HCT116 (cell line): Measurements from ENCODE around the gene IL21. TPM values are rescaled to one million over a fixed set of nuclear protein-coding genes. Genes with fewer than 3 reads are reported as not detected.

ENCODE experiments used
- ATAC-seq: fragments of 200-7000 bp; cut with Tn5 transposase; 2 replicates; pipeline ENCODE4 v1.9.1; 2020; ENCODE audit warnings: mild to moderate bottlenecking, moderate library complexity
- BruUV-seq: library from RNA; stranded (reverse); fragments of 400-500 nt; replicated peaks from 2 replicates; lab custom pipeline; 2021; lab: Mats Ljungman, UMichigan
- CTCF ChIA-PET: fragments of 300-600 bp; sonication (Branson Sonifier 250); formaldehyde crosslinking; loops from one replicate; lab custom pipeline; 2021; ENCODE audit warnings: antibody characterized with exemption; lab: Charles Lee
- POLR2A ChIA-PET: fragments of 300-600, 350-600 bp; sonication (Branson Sonifier 250); formaldehyde crosslinking; loops from one replicate; lab custom pipeline; 2021; ENCODE audit warnings: antibody characterized with exemption; lab: Charles Lee
- RAD21 ChIA-PET, 2 experiments: fragments of 300-600 bp; sonication (Branson Sonifier 250); formaldehyde crosslinking; loops; one replicate each; lab custom pipeline; 2023; ENCODE audit warnings: low total read pairs in 2 of 2; ENCODE audit not compliant: uncharacterized antibody in 2 of 2, unreplicated experiment in 2 of 2, low non-redundant PET in 1 of 2; lab: Charles Lee
- DNase-seq: peaks from one replicate; pipeline ENCODE4 v3.0.0-alpha.2; 2010; ENCODE audit warnings: low read depth, low spot score
- H2AFZ ChIP-seq: fragments of 200-600 bp; shearing (Covaris generic), sonication (generic); 2 replicates; pipeline ENCODE4 v1.6.1; 2017; ENCODE audit warnings: low read depth, mixed run types, mixed read lengths, antibody characterized with exemption, low read length; ENCODE audit not compliant: poor library complexity, severe bottlenecking
- H3K27ac ChIP-seq: 2 replicates; pipeline ENCODE4 v1.5.1; 2012; ENCODE audit warnings: low read depth, low read length
- H3K27me3 ChIP-seq: fragments of 200-600 bp; sonication (generic); 2 replicates; pipeline ENCODE4 v1.6.1; 2016; ENCODE audit warnings: mixed run types, low read length, mixed read lengths; ENCODE audit not compliant: insufficient read depth
- H3K36me3 ChIP-seq, 2 experiments: fragments of 200-500 bp in 1 of 2; fragments of 200-600 bp in 1 of 2; sonication (Bioruptor generic) in 1 of 2; sonication (generic) in 1 of 2; 2 replicates each; pipeline versions ENCODE4 v1.5.1 to v1.6.1; 2014 to 2016; ENCODE audit warnings: low read length in 2 of 2, inconsistent platforms in 1 of 2, mixed read lengths in 1 of 2, mixed run types in 1 of 2; ENCODE audit not compliant: insufficient read depth in 2 of 2, control insufficient read depth in 1 of 2
- H3K4me1 ChIP-seq, 2 experiments: fragments of 200-600 bp in 1 of 2; sonication (generic) in 1 of 2; 2 replicates each; pipeline versions ENCODE4 v1.5.1 to v1.6.1; 2012 to 2017; ENCODE audit warnings: low read length in 2 of 2, inconsistent platforms in 1 of 2, mild to moderate bottlenecking in 1 of 2, mixed read lengths in 1 of 2, mixed run types in 1 of 2, moderate library complexity in 1 of 2; ENCODE audit not compliant: insufficient read depth in 2 of 2, control insufficient read depth in 1 of 2
- H3K4me2 ChIP-seq: fragments of 200-600 bp; sonication (generic); 2 replicates; pipeline ENCODE4 v1.6.1; 2017; ENCODE audit warnings: mixed run types, low read length, mixed read lengths
- H3K4me3 ChIP-seq, 2 experiments: fragments of 200-600 bp in 1 of 2; sonication (generic) in 1 of 2; replicated peaks in 1 of 2; 2 replicates each; pipeline ENCODE4 v1.5.1; 2011 to 2016; ENCODE audit warnings: low read length in 2 of 2, control low read depth in 1 of 2, low read depth in 1 of 2, mild to moderate bottlenecking in 1 of 2, mixed read lengths in 1 of 2, mixed run types in 1 of 2
- H3K79me2 ChIP-seq: fragments of 200-600 bp; sonication (generic); 2 replicates; pipeline ENCODE4 v1.6.1; 2017; ENCODE audit warnings: mild to moderate bottlenecking, mixed run types, low read length, moderate library complexity, mixed read lengths; ENCODE audit not compliant: insufficient read depth
- H3K9ac ChIP-seq: fragments of 200-600 bp; sonication (generic); 2 replicates; pipeline ENCODE4 v1.6.1; 2016; ENCODE audit warnings: low read length, mixed read lengths
- H3K9me2 ChIP-seq: fragments of 200-600 bp; sonication (generic), shearing (Covaris generic); 2 replicates; pipeline ENCODE4 v1.6.1; 2017; ENCODE audit warnings: mixed run types, mild to moderate bottlenecking, moderate library complexity; ENCODE audit not compliant: insufficient read depth
- H3K9me3 ChIP-seq, 2 experiments: fragments of 200-500 bp in 1 of 2; fragments of 200-600 bp in 1 of 2; sonication (Bioruptor generic) in 1 of 2; sonication (generic) in 1 of 2; 2 replicates each; pipeline ENCODE4 v1.6.1; 2014 to 2017; ENCODE audit warnings: low read length in 2 of 2, mixed read lengths in 2 of 2, inconsistent platforms in 1 of 2, low read depth in 1 of 2, mild to moderate bottlenecking in 1 of 2, mixed run types in 1 of 2, moderate library complexity in 1 of 2; ENCODE audit not compliant: control insufficient read depth in 1 of 2, insufficient read depth in 1 of 2
- H4K20me1 ChIP-seq: fragments of 200-600 bp; sonication (generic), shearing (Covaris generic); 2 replicates; pipeline ENCODE4 v1.6.1; 2017; ENCODE audit warnings: mixed run types, mild to moderate bottlenecking, moderate library complexity; ENCODE audit not compliant: insufficient read depth
- CEBPB ChIP-seq: IDR thresholded peaks from 2 replicates; pipeline ENCODE4 v1.6.1; 2012; ENCODE audit warnings: low read depth
- EGR1 ChIP-seq: IDR thresholded peaks from 2 replicates; pipeline ENCODE4 v1.6.1; 2012; ENCODE audit warnings: low read depth
- ELF1 ChIP-seq: IDR thresholded peaks from 2 replicates; pipeline ENCODE4 v1.6.1; 2012; ENCODE audit warnings: low read depth, borderline replicate concordance
- EZH2 ChIP-seq: fragments of 200-600 bp; sonication (generic); IDR thresholded peaks from 2 replicates; pipeline ENCODE4 v1.6.1; 2017; ENCODE audit warnings: antibody characterized with exemption, mixed run types
- EZH2phosphoT487 ChIP-seq: fragments of 200-600 bp; IDR thresholded peaks from 2 replicates; pipeline ENCODE4 v1.6.1; 2018; ENCODE audit warnings: antibody characterized with exemption, borderline replicate concordance
- JUND ChIP-seq: IDR thresholded peaks from 2 replicates; pipeline ENCODE4 v1.6.1; 2012
- POLR2A ChIP-seq: IDR thresholded peaks from 2 replicates; pipeline ENCODE4 v1.7.0; 2011; ENCODE audit warnings: borderline replicate concordance; ENCODE audit not compliant: insufficient read depth, insufficient read length; ENCODE audit errors: extremely low read depth
- POLR2AphosphoS5 ChIP-seq: IDR thresholded peaks from 2 replicates; pipeline ENCODE4 v1.6.1; 2011; ENCODE audit warnings: mild to moderate bottlenecking, low read depth, low read length, moderate library complexity
- RAD21 ChIP-seq: IDR thresholded peaks from 2 replicates; pipeline ENCODE4 v1.6.1; 2012; ENCODE audit warnings: low read depth, mild to moderate bottlenecking
- SIN3A ChIP-seq: IDR thresholded peaks from 2 replicates; pipeline ENCODE4 v1.6.1; 2012; ENCODE audit warnings: low read depth
- SP1 ChIP-seq: IDR thresholded peaks from 2 replicates; pipeline ENCODE4 v1.6.1; 2012; ENCODE audit warnings: low read depth
- TCF7L2 ChIP-seq: IDR thresholded peaks from 2 replicates; pipeline ENCODE4 v1.7.0; 2011; ENCODE audit warnings: borderline replicate concordance, inconsistent platforms; ENCODE audit not compliant: insufficient read depth, insufficient read length; ENCODE audit errors: extremely low read depth
- ZFX ChIP-seq: fragments of 450-650 bp; IDR thresholded peaks from 2 replicates; pipeline ENCODE4 v1.6.1; 2017
- ZNF274 ChIP-seq: fragments of 200-500 bp; sonication (Bioruptor generic); IDR thresholded peaks from 2 replicates; pipeline ENCODE4 v1.6.1; 2014; ENCODE audit warnings: mild to moderate bottlenecking, low read depth, low read length, inconsistent platforms
- intact Hi-C: fragments of 100-400 bp; cut with micrococcal nuclease; formaldehyde crosslinking; loops from 2 replicates; pipeline ENCODE4 v1.10.0; 2022
- total RNA-seq: library from RNA; stranded (reverse); gene quantifications from one replicate; pipeline ENCODE4 v1.2.1, GENCODE V29; 2021; ENCODE audit not compliant: unreplicated experiment
- TF ChIP-seq, protein P1 (sequence below): IDR thresholded peaks from 2 replicates; pipeline ENCODE4 v1.6.1; 2011; ENCODE audit warnings: mild to moderate bottlenecking, low read length, moderate library complexity; ENCODE audit not compliant: insufficient replicate concordance; ENCODE audit errors: extremely low read depth
- TF ChIP-seq, protein P2 (sequence below): IDR thresholded peaks from 2 replicates; pipeline ENCODE4 v1.6.1; 2012
- TF ChIP-seq, protein P3 (sequence below), 3 experiments: fragments of 200-600 bp in 1 of 3; sonication (generic) in 1 of 3; IDR thresholded peaks in 2 of 3; conservative IDR thresholded peaks in 1 of 3; 2 replicates each; pipeline ENCODE4 v1.5.1; 2012 to 2017; ENCODE audit warnings: low read depth in 2 of 3, low read length in 2 of 3, antibody characterized with exemption in 1 of 3, borderline replicate concordance in 1 of 3, control low read depth in 1 of 3, mild to moderate bottlenecking in 1 of 3, mixed read lengths in 1 of 3, mixed run types in 1 of 3, moderate library complexity in 1 of 3; ENCODE audit not compliant: insufficient read depth in 1 of 3
- TF ChIP-seq, protein P4 (sequence below): IDR thresholded peaks from 2 replicates; pipeline ENCODE4 v1.6.1; 2012

The IL21 gene
- total RNA-seq, 1 experiment from 2014 or later, result 0.12 TPM

GRCh38 chr4:122591196-122591595 lies 29.7 kb downstream of the IL21 start (continued):
- TF ChIP-seq, protein P1, sequence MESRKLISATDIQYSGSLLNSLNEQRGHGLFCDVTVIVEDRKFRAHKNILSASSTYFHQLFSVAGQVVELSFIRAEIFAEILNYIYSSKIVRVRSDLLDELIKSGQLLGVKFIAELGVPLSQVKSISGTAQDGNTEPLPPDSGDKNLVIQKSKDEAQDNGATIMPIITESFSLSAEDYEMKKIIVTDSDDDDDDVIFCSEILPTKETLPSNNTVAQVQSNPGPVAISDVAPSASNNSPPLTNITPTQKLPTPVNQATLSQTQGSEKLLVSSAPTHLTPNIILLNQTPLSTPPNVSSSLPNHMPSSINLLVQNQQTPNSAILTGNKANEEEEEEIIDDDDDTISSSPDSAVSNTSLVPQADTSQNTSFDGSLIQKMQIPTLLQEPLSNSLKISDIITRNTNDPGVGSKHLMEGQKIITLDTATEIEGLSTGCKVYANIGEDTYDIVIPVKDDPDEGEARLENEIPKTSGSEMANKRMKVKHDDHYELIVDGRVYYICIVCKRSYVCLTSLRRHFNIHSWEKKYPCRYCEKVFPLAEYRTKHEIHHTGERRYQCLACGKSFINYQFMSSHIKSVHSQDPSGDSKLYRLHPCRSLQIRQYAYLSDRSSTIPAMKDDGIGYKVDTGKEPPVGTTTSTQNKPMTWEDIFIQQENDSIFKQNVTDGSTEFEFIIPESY, result no peak
- TF ChIP-seq, protein P2, sequence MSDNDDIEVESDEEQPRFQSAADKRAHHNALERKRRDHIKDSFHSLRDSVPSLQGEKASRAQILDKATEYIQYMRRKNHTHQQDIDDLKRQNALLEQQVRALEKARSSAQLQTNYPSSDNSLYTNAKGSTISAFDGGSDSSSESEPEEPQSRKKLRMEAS, result no peak
- no peak for TF ChIP-seq JUND

DNA sequence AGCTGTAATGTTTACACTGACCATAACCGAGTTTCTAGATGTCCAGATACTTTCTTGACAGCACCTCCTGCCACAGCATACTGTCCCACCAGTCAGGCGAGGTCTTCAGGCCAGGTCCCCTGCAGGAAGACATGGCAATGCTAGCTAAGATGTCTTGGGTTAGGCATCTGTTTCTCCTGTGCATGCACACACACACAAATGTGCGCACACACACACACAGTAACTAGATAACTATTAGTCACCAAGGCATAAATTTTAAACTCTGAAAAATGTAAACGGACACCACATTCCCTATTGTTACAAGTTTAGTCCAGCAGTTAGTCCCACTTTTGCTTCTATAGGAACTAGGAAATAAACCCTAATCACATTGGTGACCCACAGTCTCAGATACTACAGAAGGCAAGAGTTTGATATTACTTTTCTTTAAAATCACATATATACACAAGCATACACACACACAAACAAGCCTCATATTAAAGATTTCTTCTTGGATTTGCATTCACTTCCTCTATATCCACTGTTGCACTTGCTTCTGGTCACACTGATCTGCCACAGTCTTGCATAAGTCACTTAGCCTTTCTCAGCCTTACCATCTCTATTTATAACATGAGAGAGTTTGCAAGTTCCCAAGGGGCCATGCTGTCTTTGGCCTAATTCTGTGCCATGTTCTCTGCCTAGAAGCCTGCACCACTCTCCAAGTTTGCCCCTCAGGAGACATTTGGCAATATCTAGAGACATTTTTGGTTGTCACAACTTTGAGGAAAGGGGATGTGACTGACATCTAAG lies 32.2 kb downstream of the IL21 start:
- Histone ChIP-seq H3K4me1 (no peaks in the 10 kb centered on the region), H3K36me3 (no peaks in the 10 kb centered on the region), H3K9me2 (no peaks in the 10 kb centered on the region), H3K9ac (no peak overlapping the region)
- RAD21 ChIA-PET, result no interaction called here
- DNase-seq, result no peak
- no peak for TF ChIP-seq EZH2phosphoT487
- TF ChIP-seq EZH2, result no peak
- TF ChIP-seq, protein P3, sequence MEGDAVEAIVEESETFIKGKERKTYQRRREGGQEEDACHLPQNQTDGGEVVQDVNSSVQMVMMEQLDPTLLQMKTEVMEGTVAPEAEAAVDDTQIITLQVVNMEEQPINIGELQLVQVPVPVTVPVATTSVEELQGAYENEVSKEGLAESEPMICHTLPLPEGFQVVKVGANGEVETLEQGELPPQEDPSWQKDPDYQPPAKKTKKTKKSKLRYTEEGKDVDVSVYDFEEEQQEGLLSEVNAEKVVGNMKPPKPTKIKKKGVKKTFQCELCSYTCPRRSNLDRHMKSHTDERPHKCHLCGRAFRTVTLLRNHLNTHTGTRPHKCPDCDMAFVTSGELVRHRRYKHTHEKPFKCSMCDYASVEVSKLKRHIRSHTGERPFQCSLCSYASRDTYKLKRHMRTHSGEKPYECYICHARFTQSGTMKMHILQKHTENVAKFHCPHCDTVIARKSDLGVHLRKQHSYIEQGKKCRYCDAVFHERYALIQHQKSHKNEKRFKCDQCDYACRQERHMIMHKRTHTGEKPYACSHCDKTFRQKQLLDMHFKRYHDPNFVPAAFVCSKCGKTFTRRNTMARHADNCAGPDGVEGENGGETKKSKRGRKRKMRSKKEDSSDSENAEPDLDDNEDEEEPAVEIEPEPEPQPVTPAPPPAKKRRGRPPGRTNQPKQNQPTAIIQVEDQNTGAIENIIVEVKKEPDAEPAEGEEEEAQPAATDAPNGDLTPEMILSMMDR (IDR thresholded peaks at IDR 0.05 in 2 of 3, conservative IDR thresholded peaks at IDR 0.05 in 1 of 3; ENCODE audit: borderline replicate concordance in 1 of 3, insufficient read depth in 1 of 3, low read depth in 2 of 3, low read length in 2 of 3), result no peak
- no peak for TF ChIP-seq ZFX
- no peak for TF ChIP-seq SP1
- no peak for TF ChIP-seq JUND
- no peak for TF ChIP-seq POLR2A
- TF ChIP-seq, protein P4, sequence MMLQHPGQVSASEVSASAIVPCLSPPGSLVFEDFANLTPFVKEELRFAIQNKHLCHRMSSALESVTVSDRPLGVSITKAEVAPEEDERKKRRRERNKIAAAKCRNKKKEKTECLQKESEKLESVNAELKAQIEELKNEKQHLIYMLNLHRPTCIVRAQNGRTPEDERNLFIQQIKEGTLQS, result no peak
- no peak for TF ChIP-seq TCF7L2
- no peak for TF ChIP-seq SIN3A
- no peak for TF ChIP-seq EGR1
- no peak for TF ChIP-seq ELF1
- TF ChIP-seq, protein P1, result no peak
- TF ChIP-seq RAD21, result no peak
- TF ChIP-seq CEBPB, result no peak
- TF ChIP-seq POLR2AphosphoS5, result no peak
- TF ChIP-seq ZNF274, result no peak
- TF ChIP-seq, all 23 proteins: peak for 0
- Histone ChIP-seq H2AFZ (no peak overlapping the region), H3K27me3 (no peaks in the 10 kb centered on the region), H3K4me3 (no peak overlapping the region), H3K9me3 (no peaks in the 10 kb centered on the region), H3K27ac (no peak overlapping the region), H3K79me2 (no peaks in the 10 kb centered on the region), H4K20me1 (no peaks in the 10 kb centered on the region), H3K4me2 (no peak overlapping the region)
- CTCF ChIA-PET, result interaction anchor here (2.0 kb wide), 1 partner anchor 128 kb away, joined by 4 read pairs; no protein-coding TSS in a partner anchor
- POLR2A ChIA-PET, result no interaction called here
- intact Hi-C loops, result no loop called here
- no TSS peak for BruUV-seq
- no peak for ATAC-seq
